ENCODE measurements around the gene TTC7B.

Gene TTC7B

DNA sequence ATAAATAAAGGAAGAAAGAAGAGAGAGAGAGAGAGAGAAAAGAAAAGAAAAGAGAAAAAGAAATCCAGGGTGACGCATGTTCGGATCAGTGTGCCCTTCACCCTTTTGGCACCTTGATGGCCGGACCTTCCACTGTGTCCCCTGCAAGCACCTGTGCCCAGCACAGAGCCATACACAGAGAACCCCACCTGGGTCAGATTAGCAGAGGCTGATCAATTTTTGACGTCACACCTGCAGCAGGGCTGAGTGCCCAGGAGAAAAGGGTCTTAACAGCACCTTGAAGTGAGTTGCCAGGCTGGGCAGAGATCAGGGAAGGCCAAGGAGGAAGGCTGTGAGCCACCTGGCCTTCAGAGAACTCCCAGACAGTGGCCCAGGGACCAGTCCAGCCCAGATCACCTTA, 305.0 kb downstream of the TTC7B start:
- DNase-seq (ENCODE audit: low read depth in 2 of 2) = no peak

DNA sequence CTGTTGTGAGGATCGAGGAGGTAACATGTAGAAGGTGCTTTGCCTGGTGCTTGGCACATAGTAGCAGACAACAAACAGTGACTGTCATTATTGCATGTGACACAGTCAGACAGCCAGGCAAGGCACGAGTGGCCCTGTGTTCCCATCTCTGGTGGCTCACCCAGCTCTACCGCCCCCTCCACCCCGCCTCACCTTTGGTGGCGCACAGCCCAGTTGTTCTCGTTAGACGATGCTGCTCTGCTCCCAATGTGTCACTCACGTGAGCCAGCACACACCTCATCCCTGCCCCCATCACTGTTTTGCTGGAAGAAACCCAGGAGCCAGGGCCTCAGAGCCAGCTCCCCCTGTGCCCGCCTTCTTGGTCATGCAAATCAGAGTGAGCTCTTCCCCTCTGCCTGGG, 306.1 kb downstream of the TTC7B start:
- no peak for DNase-seq (ENCODE audit: low read depth in 2 of 2)

DNA sequence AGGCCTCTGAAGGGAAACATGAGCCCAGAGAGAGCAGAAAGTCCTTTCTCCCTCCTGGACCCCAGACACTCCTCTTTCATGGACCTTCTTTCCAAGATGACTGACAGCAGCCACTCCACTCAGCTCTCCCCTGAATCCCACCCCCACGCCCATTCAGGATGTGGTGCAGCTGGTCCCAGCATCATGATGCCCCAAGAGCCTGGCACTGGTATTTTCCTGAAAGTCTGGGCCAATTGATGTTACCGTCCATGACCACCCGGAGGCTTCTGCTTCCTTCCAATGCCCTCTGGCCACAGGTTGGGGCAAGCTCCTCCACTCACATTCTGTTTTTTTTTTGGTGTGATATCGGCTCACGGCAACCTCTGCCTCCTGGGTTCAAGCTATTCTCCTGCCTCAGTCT, 306.8 kb downstream of the TTC7B start:
- no peak for DNase-seq (ENCODE audit: low read depth in 2 of 2)

DNA sequence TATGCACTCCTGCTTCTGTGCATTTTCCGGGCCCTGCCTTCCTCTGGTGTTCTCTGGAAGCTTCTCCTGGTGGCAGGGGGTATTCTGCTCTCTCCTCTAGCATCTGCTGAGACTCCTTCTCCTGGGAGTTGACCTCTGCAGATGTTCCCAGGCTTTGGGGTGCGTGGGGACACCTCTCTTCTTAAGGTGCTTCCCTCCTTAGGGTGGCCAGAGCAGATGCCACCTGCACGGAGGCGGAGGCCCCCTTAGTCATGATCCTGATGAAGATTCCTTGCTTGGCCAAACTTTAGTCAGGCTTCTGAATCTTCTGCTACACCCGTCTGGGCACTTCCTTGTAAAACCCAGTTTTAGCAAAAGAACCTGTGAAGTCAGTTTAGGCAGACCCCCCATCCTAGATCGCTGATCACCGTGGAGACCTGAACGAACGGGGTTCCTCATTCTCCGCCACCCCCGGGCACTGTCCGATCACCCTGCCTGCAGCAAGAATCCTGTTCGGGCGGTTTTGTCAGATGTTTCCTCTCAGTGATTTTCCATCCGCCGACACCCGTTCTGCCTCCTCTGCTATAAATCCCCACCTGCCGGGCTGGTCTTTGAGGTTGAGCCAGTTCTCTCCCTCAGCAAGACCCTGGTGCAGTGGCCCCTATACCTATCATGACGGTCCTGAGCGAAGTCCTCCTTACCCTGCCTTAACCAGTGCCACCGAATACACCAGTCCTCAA, 307.5 kb downstream of the TTC7B start:
- DNase-seq (ENCODE audit: low read depth in 2 of 2) = no peak

DNA sequence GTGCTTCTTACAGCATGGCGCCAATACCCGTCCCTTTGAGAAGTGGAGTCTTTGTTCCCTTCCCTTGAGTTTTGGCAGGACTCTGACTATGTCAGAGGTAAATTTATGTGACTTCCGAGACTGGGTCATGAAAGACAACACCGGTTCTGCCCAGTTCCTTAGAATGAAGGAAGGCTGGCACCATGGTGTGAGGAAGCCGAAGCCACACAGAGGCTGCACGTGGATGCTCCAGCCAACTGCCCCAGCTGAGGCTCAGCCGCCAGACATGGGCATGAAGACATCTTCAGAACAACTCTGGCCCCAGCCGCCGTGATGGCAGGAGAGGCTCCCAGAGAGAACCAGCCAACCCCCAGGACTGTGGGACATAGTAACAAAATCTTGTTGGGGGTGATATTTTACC, 308.2 kb downstream of the TTC7B start:
- DNase-seq (ENCODE audit: low read depth in 2 of 2) = no peak

DNA sequence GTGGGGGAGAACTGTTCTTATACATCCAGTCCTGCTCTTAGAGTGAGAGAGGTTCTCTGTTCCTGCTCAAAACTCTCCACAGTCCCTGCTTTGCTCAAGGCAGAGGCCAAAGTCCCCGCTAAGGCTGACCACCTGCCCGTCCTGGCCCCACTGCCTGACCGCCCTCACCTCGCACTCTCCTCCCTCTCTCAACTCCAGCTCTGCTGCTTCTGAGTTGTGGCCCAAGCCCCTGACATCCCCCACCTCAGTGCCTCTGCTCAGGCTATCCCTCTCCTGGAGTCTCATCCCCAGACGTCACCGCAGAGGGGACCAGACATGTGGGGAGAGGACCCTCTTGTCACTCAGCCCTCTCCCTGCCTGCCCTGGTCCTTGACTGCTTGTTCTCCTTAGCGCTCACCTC, 308.8 kb downstream of the TTC7B start:
- no peak for DNase-seq (ENCODE audit: low read depth in 2 of 2)

DNA sequence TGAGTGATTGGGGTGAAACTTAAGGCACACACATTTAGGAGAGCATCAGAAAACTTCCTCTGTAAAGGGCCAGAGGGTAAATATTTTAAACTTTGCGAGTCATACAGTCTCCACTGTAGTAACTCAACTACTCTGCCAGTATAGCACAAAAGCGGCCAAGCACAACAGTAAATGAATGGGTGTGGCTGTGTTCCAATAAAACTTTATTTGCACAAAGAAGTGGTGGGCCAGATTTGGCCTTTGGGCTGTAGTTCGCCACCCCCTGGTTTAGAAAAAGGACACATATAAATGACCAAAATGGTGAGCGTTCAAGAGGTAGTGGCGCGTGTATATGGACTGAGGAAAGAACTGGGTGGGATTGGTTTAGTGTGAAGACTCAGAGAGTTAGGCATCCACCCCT, 309.5 kb downstream of the TTC7B start:
- DNase-seq (ENCODE audit: low read depth in 2 of 2) = no peak

DNA sequence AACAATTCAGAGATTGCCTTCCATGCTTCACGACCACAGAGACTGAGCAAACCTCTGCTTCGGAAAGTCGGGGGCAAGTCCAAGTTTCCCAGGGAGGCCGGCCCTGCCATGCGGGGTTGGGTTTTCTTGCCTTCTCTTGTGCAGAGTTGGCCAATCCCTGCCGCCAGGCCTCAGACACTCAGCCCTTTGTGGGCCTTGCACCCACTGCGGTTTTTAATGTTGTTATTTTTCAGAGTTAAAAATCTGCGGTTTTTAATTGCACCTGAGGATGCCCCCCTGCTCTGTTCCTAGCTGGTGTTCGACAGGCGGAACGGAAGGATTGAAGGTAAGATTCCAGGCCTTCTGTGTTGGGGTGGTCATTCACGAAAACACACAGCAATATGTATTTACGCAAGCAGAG, 310.7 kb downstream of the TTC7B start:
- no peak for DNase-seq (ENCODE audit: low read depth in 2 of 2)

DNA sequence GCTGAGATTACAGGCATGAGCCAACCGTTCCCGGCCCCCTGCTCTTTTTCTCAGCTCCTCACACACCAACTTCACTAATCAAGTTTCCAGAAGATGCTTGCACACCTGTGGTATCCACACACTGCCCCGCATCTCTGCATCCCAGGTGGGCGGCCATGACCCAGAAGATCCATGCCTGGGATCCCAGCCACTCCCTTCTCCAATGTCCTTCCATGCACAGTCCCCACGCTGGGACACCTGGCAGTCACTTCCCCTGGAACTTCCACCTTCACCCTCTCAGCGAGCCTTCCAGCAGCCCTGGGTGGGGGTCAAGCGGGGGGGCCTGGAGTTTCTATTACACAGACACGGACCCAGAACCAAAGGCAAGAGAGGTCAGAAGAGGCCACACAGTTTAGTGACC, 311.6 kb downstream of the TTC7B start:
- no peak for DNase-seq (ENCODE audit: low read depth in 2 of 2)

DNA sequence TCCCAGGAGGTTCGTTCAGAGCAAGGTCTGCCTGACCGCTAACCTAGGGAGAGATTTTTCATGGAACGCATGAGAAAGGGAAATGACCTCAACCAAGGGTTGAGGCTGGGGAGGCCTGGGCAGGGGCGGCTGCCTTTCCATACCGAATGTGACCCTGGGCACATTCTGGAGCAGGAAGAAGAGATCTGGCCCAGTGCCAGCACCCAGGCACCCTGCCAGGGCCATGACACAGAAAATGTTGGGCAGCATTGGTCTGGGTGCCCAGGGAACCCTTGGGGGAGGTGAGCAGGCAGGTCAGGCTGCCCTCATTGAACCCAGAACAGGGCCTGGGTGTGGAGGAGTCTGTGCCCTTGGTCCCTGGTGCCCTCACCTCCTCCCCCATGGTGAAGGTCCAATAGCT, 312.6 kb downstream of the TTC7B start:
- DNase-seq (ENCODE audit: low read depth in 2 of 2) = no peak

DNA sequence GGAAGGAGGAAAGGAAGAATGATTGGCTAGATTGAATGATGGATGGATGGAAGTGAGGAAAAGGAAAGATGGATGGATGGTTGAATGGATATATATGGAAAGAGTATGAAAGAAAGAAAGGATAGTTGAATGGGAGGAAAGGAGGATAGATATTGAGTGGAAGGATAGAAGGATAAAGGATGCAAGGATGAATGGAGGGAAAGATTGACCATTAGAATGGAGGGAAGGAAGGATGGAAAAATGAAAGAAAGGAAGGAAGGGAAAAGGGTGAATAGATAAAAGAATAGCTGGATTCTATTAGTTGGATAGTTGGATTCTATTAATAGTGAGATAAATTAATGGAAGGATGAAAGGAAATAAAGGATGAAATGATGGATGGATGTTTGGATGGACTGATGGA, 313.5 kb downstream of the TTC7B start:
- DNase-seq (ENCODE audit: low read depth in 2 of 2) = no peak

DNA sequence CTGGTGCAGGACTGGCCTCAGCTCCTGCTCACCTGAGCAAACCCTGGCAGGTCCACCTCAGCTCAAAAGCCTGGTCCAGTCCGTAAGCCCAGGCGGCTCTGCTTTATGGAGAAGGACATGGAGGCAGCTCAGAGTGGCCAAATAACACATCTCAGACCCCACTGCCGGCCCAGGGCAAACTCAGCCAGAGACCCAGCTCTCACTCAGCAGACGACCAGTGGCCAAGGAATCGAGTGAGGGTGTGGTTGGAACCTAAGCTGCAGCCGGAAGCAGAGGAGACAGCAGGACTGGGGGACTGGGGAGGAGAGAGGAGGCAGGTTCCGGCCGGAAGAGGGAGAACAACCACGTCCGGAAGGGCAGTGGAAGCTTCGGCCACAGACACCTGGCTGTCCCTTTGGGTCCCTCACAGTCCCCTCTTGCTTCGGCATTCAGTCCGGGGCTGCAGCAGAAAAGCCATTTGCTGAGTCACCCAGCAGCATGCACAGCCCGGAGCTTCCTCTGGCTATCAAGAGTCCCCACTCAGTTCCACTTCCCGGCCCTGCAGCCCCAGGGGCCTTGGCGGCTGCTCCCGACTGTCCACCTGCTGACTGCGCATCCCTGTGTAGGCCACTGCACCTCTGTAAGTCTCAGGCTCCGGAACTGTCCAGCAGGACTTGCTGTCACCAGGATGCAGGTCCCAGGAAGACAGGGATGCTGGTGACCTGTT, 315.4 kb downstream of the TTC7B start:
- DNase-seq (ENCODE audit: low read depth in 2 of 2) = no peak

DNA sequence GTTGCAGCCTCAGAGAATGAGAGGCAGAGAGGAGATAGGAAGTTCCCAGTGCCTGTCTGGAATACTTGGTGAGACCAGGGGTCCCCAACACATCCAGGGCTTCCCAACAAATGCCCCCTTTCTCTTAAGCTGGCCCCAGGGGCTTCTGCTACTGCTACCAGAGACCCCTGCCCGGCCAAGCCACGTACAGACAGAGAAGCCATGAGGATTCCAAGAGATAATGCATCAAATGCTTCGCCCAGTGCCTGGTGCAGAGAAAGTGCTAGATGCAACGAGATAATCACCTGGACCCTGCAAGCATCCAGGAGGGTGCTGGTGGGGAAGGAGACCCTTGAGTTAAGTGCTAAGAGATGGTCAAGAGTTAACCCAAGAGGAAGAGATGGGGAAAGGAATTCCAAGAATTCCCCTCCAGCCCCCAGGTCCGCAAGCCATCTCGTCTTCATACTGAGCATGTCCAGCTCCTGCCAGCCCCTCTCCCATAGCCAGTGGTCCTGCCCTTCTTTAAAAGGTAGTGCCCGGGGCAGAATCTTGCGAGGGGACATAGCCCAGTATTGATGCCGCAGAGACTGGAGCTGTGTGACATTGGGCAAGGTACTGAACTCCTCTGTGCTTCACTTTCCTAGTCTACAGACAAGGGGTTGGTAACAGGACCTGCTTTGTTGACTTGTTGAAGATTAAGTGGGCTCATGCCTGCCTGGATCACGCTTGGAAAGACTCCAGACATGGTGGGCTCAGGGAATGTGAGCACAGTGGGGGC, 316.1 kb downstream of the TTC7B start:
- no peak for DNase-seq (ENCODE audit: low read depth in 2 of 2)

DNA sequence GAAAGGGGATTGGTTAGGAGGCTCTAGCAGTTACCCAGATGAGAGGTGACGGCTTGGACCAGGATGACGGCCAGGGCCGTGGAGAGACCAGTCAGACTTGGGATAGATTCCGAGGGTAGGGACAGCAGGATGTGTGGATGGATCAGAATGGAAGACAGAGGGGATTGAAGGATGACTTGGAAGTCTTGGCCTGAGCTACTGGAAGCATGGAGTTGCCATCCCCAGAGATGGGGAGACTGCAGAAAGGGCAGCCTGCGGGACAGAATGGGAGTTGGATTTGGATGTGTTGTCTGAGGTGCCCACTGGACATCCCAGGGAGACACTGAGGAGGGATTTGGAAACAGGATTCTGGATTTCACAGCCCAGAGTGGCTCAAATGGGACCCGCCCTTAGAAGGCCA, 317.1 kb downstream of the TTC7B start:
- DNase-seq (ENCODE audit: low read depth in 2 of 2) = no peak

DNA sequence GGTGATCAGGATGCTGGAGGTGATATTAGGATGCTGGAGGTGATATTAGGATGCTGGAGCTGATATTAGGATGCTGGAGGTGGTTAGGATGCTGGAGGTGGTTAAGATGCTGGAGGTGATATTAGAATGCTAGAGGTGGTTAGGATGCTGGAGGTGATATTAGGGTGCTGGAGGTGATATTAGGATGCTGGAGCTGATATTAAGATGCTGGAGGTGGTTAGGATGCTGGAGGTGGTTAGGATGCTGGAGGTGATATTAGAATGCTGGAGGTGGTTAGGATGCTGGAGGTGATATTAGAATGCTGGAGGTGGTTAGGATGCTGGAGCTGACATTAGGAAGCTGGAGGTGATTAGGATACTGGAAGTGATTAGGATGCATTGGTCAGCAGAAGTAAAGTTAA, 318.0 kb downstream of the TTC7B start:
- no peak for DNase-seq (ENCODE audit: low read depth in 2 of 2)

DNA sequence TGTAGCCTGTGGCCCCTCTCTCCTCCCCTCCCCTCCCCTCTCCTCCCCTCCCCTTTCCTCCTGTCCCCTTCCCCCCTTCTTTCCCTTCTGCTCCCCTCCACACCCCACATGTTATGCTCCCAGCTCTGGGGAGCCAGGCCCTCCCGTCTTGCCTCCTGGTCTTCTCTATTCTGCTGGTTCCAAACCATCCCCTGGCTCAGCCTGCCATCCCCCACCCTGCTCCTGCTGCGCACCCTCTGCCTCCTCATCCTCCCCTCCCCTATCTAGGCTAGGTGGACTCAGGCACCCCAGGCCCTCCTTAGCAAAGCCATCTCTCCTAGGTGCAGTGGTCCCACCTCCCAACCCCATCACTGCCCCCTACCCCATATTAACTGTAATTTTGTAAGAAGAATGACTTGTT, 319.9 kb downstream of the TTC7B start:
- no peak for DNase-seq (ENCODE audit: low read depth in 2 of 2)

DNA sequence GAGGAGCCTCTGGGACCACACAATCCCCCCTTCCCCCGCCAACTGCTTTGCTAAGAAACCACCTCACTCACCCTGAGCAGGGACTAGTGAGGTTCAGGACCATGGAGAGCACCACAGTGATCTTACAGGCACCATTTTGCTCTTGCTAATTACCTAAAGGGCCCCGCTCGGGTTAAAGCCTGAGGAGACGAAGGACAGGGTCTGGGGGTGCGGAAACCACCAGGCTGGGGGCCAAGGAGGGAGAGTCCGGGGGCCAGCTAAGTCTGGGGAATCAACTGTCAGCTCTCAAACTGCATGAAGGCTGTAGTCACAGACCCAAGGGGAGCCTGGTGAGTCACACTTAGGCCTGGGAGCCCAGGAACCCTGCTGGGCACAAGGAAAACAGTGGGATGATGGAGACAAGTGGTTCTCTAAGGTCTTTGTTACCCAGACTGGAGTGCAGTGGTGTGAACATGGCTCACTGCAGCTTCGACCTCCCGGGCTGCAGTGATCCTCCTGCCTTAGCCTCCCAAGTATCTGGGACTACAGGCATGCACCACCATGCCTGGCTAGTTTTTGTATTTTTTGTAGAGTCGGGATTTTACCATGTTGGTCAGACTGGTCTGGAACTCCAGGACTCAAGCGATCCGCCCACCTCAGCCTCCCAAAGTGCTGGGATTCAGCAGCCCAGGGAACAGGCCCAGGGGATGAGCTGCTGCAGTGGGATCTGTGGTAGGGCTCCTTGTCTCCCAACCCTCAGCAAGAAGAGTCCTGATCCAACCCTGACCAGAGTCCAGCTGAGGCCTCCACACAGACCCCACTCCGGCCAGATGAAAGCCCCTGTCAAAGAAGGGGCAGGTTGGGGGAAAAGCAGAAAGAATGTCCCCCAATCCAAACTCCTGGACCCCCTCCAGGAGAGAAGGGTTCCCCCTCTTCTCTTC, 320.6 kb downstream of the TTC7B start:
- peak in 1 of 2 donors; percentile 18 for DNase-seq (ENCODE audit: low read depth in 2 of 2)

DNA sequence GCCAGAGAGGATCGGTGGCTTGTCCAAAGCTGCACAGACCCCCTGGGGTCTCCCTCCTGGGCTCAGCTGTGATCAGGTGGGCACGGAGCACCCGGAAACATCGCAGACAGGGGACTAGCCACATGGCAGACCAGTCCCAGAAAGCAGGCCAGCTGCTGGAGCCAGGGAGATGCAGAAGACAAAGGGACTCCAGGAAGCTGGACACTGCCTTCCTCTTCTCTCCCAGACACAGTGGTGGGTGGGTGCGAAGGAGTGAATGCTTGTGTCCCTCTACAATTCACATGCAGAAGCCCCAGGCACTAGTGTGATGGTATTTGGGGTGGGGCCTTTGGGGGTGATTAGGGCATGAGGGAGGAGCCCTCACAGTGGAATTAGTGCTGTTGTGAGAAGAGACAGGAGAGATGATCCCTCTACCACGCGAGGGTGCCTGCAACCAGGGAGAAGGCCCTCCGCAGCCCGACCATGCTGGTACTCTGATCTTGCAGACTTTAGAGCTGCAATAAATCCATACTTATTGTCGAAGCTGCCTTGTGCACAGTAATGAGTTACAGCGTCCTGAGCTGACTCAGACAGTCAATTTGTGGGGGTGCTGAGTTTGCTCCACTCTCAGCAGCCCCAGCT, 324.2 kb downstream of the TTC7B start:
- no peak for DNase-seq (ENCODE audit: low read depth in 2 of 2)

DNA sequence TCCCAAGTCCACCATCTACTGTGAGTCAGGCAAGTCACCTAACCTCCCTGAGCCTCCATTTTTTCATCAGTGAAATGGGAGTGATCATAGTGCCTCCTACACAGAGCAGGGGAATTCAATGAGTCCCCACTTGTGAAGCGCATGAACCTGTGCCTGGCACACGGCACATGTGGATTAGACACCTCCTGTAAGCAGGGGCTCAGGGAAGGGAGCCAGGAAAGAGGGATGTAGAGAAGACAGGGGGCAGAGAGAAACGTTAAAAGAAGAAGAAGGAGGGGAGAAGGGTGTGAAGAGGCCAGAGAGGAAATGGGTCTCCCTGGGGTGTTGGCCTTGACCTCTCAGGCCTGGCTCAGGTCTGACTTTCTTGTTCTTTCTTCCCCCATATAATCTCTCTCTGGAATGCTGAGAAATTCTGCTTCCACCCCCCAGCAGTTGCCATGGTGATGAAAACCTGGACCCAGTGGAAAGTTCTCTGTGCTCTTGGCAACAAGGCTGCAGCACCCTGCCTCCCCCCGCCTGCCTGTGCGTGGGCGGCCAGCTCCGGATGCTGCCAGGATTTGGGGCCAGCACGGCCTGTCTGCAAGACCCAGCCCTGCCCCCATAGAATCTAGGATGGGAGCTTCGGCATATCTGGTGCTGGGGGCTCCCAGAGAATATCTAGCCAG, 324.9 kb downstream of the TTC7B start:
- no peak for DNase-seq (ENCODE audit: low read depth in 2 of 2)

DNA sequence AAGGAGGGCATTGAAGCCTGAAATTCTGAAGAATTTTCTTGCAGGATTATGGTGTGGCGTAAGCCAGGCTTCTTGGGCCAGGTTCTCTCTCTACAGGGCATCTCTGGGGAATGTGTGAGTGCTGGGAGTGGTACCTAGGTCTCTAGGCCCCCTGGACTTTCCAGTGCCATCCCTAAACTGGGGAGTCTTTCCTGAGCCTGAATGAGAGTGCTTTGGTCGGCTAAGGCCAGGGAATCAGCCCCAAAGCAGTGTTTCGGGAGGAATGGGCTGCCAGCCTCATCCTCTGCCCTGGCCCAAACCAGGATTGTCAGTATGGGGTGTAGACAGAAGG, 325.5 kb downstream of the TTC7B start:
- no peak for DNase-seq (ENCODE audit: low read depth in 2 of 2)
